Activated CD4-positive, alpha-beta T cell treated with anti-CD3 and anti-CD28 coated beads, Interleukin-2, amount 50 U/mL, for 48 hours (primary cell): Measurements from ENCODE around the gene HCRTR1.
A peak's percentile ranks its signal among the peaks of the same experiment; 100 is the strongest.

Source experiments
- DNase-seq, 2 experiments: peaks; one replicate each; pipeline ENCODE4 v3.0.0-alpha.2; 2020

HCRTR1 gene

GRCh38 chr1:31600641-31601040 is 16.8 kb upstream of the HCRTR1 start:
- DNase-seq: no peak

- no peak for DNase-seq
Measured at GRCh38 chr1:31602081-31602480, 15.4 kb upstream of the HCRTR1 start.

GRCh38 chr1:31605908-31606427 is 11.5 kb upstream of the HCRTR1 start:
- peak; percentile 36 to 54 for DNase-seq

- DNase-seq: no peak
Measured at GRCh38 chr1:31607360-31607759, 10.1 kb upstream of the HCRTR1 start.

GRCh38 chr1:31609514-31610118 is 7.9 kb upstream of the HCRTR1 start:
- no peak for DNase-seq

DNA sequence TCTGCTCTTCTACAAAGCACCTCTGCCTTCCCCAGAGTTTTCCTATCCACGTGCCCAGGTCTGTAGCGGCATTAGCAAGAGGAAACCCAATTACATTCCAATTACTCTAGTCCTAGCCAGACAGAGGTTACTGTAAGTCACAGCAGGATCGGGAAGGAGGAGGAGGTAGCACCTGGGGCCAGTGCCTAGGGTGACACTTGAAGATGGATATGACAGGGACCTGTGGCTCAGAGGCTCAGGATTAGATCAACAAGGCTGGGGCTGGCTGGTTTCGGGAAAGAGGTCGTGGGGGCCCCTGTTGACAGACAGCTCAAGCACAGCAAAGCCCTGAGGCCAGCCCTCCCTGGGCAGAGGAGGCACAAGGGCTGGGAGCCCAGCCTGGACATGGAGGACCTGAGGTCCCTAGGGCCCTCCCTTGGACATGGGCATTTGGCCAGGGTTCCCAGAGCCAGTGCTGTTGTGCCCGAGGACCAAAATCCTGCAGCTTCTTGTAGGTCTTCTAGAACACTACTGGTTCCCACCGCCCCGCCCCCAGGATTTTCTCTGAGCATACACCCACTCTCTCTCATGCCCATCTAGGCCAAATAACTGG is 3.0 kb upstream of the HCRTR1 start:
- DNase-seq: no peak

DNA sequence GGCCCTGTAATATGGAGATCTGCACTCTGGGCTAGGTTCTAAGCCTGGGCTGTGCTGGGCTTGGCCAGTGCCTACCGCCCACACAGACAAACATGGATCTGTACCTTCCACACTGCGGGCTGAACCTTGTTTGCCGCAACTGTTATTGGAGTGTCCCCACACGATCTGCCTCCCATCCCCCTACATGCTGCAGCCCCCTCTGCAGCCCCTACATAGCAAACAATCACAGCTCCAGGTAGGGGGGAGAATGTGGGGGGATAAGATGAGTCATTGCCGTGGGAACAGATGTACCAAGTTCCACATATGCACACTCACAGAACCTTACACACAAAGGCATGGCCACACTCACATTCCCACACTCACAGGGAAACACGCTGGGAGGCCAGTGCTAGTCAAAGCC is 2.1 kb upstream of the HCRTR1 start:
- DNase-seq: no peak

GRCh38 chr1:31615939-31616338 is 1.6 kb upstream of the HCRTR1 start:
- no peak for DNase-seq

GRCh38 chr1:31617916-31618746 is 642 bp downstream of the HCRTR1 start:
- peak; percentile 52 to 56 for DNase-seq

DNA sequence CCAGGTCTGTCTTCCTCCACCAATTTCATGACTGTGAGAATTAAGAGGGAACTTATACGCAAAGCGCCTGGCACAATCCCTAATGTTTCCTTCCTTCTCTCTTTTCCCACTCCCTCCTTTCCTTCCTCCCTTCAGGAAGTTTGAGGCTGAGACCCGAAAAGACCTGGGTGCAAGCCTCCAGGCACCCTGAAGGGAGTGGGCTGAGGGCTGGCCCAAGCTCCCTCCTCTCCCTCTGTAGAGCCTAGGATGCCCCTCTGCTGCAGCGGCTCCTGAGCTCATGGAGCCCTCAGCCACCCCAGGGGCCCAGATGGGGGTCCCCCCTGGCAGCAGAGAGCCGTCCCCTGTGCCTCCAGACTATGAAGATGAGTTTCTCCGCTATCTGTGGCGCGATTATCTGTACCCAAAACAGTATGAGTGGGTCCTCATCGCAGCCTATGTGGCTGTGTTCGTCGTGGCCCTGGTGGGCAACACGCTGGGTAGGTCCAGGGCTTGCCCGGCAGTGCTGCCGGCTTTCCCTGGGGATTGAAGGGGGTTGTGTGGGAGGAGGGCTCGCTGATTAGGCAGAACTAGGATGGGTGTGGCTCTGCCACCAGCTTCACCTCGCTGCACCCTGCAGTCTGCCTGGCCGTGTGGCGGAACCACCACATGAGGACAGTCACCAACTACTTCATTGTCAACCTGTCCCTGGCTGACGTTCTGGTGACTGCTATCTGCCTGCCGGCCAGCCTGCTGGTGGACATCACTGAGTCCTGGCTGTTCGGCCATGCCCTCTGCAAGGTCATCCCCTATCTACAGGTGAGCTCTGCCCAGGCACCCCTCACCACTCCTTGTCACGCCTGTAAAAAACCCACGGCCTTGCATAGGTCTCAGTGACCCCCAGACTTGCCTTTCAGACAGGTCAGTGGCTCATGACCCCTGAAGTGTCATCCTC is 1.7 kb downstream of the HCRTR1 start:
- DNase-seq: no peak

DNA sequence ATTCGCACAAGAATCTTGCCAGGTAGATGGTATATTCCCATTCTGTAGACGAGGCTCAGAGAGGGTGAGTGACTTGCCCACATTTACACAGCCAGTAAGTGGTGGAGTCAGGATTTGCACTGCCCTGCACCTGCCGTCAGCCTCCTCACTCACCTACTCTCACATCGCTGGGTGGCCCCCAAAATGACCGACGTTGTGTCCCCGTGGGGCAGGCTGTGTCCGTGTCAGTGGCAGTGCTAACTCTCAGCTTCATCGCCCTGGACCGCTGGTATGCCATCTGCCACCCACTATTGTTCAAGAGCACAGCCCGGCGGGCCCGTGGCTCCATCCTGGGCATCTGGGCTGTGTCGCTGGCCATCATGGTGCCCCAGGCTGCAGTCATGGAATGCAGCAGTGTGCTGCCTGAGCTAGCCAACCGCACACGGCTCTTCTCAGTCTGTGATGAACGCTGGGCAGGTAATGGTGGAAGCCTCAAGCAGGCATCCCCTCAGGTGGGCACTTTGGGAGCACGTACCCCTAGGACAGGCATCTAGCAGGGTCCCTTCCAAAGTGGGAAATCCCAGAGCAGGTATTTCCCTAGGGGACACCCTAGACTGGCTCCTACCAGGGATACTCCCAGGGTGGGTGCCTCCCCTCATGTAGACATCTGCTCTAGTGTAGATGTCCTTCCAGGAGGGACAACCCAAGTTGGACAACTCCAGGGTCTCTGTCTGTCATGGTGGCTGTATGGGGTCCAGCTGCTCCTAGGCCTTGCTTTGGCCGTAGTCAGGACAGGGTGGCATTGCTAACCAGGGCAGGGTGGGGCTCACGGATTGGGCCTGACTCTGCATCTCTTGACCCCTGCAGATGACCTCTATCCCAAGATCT is 3.4 kb downstream of the HCRTR1 start:
- no peak for DNase-seq

DNA sequence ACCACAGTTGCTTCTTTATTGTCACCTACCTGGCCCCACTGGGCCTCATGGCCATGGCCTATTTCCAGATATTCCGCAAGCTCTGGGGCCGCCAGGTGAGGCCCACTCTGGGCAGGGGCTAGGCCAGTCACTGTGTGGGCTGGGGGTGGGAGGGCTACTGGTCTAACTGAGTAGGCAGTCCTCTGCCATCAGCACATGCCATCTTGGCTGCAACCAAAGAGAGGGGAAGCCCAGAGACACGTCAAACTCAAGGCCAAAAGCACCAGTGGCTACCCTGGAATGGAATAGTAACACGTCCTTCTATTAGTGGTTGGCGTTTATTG is 4.0 kb downstream of the HCRTR1 start:
- no peak for DNase-seq

- no peak for DNase-seq
Measured at GRCh38 chr1:31621847-31622730, 4.6 kb downstream of the HCRTR1 start.

DNA sequence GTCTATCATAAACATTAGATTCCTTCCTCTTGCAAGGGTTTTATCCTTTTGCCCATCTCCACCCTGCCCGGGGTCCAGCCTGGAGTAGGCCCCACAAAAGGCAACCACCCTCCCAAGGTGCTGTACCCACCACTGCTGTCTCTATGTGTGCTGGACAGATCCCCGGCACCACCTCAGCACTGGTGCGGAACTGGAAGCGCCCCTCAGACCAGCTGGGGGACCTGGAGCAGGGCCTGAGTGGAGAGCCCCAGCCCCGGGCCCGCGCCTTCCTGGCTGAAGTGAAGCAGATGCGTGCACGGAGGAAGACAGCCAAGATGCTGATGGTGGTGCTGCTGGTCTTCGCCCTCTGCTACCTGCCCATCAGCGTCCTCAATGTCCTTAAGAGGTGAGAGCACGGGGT is 5.9 kb downstream of the HCRTR1 start:
- DNase-seq: no peak

DNA sequence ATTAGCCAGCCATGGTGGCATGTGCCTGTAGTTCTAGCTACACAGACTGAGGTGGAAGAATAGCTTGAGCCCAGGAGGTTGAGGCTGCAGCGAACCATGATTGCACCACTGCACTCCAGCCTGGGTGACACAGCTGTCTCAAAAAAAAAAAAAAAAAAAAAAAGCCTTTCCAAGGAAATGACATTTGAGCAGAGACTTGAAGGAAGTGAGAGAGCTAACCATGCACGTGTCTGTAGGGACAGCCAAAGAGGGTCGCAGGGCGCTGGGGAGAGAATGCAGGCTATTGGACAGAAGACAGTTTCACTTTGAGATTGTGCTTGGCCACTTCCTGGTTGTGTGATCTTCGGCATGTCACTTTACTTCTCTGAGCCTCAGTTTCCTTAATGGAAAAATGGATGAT is 6.8 kb downstream of the HCRTR1 start:
- DNase-seq: no peak

GRCh38 chr1:31624731-31625514 is 7.4 kb downstream of the HCRTR1 start:
- DNase-seq: no peak

DNA sequence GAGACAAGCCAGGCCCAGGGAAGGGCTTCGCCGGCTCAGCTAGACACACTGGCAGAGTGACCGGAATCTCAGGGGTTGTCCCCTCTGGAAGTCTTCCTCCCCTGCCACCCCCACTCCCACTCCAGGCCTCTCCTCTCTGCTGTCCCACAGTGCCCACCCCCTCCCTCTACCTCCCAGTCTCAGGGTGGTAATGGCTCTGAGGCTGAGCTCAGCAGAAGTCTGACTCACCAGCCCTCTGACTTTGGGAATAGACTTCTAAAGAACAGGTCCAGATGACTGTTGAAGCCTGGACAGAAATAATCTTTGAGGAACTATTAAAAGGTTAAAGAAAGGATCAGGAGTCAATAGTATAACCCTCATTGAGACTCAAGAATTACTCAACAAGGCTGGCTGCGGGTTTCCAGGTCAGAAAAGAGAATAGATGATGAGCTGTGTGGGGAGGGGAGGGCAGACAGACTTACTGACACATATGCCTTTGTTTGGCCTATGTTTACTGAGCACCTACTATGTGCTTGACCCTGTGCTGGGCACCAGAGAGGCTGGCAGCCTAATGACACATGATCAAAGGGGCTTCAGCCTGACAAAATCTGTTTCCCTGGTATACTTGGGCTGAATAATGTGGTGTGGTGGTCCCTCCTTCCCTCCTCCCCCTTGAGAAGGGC is 8.2 kb downstream of the HCRTR1 start:
- DNase-seq: no peak

GRCh38 chr1:31626223-31627207 is 9.0 kb downstream of the HCRTR1 start:
- no peak for DNase-seq
